DMS114 treated with DMSO at 0.1 percent for 48 hours (cell line): ENCODE results near the gene FTHL17.

Experiments used
- DNase-seq: peaks from one replicate; lab custom pipeline; 2025; ENCODE audit not compliant: unreplicated experiment; lab: John Stamatoyannopoulos, UW

The FTHL17 gene

GRCh38 chrX:31071725-31072124 is at the start of gene FTHL17:
TSS of gene FTHL17 (minus strand) at chrX:31072041. CDS start at chrX:31071953, 88 bp downstream.
- no peak for DNase-seq

GRCh38 chrX:31117266-31117665 is 45.4 kb upstream of the FTHL17 start:
- no peak for DNase-seq

- no peak for DNase-seq
These were observed 43.6 kb upstream of the FTHL17 start for GRCh38 chrX:31115398-31115797.

DNA sequence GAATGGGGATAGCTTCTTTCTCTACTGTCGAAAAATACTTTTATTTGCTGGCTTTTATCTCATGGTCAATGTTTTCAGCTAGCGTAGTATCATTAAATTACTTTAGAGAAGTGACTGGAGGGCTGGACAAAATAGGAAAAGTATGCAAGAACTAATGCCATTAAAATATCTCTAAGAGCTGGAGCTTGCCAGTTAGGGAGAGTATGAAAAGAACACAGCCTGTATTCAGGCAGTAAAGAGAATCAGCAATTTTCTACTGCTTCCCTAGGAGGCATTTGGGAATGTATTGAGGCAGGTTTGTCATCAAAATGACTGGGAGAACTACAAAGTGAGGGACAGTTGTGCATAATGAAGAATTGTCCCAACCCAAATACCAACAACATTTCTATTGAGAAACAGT is 43.0 kb upstream of the FTHL17 start:
- no peak for DNase-seq

DNA sequence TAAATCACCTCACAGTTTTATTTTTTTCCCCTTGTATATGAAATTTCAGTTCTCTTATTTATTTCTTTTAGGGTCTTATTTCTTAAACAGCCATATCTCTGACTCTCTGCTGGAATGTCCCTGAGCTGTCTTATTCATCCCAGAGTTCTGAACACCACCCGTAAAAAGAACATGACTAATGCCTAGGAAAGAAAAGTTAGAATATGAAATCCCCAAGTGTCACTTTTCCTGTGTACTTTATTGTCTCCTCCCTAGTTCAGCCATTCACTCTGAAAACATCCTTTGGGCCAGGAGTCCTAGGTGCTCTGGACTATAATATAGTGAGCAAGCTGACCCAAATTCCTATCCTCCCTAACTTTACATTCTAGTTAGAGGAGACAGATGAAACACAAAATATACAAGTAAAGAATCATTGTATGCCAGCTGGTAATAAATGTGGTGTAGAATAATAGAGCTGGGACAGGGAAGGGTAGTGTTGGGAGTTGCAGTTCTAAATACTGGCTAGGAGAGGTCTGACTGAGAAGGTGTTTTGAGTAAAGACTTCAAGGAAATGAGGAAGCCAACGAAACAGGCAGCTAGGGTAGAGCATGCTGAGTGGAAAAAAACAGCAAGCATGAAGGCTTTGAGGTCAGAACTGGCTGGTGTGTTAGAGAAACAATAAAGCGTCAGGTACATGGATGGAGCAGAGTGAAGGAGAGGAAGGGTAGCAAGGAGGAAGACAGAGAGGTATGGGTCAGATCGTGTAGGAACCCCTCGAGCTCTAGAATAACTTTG is 40.6 kb upstream of the FTHL17 start:
- DNase-seq: no peak

DNA sequence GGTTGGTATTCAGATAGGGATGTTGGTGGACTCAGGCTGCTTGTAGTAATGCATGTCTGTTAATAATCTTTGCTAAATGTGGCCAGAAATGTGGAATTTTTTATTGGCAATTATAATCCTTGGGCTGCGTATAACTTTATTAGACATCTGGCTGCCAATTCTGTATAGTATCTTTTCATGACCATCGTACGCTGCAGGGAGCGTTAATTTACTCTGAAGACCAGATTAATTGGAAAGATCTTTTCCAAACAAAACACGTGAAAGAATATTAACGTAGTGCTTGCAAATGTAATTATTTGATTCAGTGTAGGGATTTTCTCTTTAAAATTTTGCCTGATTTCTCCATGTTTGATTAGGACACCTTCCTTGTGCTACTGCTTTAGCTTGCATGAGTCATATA is 38.8 kb upstream of the FTHL17 start:
- no peak for DNase-seq

DNA sequence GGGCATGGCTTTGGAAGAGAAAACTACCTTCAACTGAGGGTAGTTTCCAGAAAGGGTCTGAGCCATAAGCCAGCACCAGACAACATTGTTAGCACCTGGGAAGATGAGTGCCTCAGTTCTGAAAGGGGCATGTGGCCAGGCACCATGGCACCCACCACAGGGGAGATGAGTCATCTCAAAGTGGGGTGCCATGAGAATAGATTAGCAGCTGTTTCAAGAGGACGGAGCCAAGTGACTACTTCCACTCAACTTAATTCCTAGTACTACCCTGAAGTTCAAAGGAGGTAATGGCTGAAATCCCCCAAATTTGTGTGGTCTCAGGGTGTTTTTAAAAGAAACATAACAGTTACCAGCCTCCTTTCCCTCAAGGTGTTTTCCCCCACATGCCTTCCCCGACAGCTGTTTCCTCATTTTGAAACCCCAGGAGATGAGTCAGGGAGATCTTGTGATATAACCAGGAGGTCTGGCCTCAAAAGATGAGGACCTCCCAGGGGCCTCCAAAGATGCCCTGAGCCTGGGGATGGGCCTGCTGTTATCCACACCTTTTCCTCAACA is 27.8 kb upstream of the FTHL17 start:
- DNase-seq: no peak

GRCh38 chrX:31098079-31098478 is 26.2 kb upstream of the FTHL17 start:
- DNase-seq: no peak

GRCh38 chrX:31093639-31093975 is 21.8 kb upstream of the FTHL17 start:
- DNase-seq: no peak

- DNase-seq: no peak
These were observed 21.3 kb upstream of the FTHL17 start for GRCh38 chrX:31092970-31093638.

GRCh38 chrX:31092476-31092875 is 20.6 kb upstream of the FTHL17 start:
- no peak for DNase-seq

DNA sequence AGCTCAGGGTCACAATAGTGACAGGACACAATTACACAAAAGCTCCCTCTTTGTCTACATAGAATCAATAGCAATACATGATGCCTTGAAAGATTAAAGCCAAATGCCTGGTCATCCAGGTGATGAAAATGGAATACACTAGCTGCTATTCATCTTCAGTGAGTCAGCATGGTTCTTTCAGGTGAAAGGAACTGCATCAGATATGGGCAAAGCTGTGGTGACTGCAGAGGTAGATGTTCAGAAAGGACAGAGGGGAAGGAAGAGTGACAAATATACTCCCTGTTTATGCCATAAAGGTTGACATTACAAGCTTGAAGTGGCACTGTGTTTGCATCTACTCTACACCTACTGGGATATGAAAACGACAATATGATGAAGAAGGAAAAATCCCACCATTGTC is 20.0 kb upstream of the FTHL17 start:
- no peak for DNase-seq

DNA sequence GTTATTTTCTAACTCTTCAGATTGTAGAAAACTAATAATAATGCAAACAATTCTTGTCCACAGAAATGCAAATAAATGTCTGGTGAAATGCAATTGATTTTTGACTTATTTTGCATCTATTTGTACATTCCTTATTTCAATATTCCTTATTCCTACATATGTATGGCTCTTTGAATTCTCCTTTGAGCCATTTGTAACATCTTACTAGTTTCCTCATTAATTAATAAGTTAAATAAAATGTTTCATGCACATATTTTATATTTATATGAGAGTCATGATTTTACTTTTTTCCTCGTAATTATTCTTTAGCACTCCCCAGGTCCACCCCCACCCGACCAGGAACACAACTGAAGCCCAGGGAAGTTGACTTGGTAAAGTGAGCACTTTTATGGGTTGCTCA is 2.7 kb upstream of the FTHL17 start:
- no peak for DNase-seq

GRCh38 chrX:31071262-31071661 is 579 bp downstream of the FTHL17 start:
- no peak for DNase-seq

GRCh38 chrX:31070057-31070468 is 1.8 kb downstream of the FTHL17 start:
- no peak for DNase-seq

GRCh38 chrX:31063114-31063513 is 8.7 kb downstream of the FTHL17 start:
- DNase-seq: no peak

- DNase-seq: no peak
These were observed 10.8 kb downstream of the FTHL17 start for GRCh38 chrX:31061091-31061490.

DNA sequence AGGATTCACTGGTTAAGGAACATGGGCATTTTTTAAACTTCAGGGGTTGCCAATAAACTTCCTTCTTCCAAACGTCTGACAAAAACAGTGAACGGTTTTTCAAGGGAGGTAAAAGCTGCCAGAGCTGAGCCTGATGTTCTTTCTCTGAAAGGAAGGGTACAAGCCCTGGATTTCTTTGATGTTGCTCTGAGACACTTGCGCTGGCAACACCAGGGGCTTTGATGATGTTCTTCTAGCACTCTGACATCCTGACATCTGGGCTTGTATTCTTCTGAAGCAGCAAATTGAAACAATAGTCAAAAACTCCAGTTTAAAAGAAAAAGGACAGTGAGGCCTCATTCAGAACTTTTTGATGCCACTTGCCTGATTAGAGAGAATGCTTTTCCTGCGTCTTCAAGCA is 11.8 kb downstream of the FTHL17 start:
- DNase-seq: no peak

- DNase-seq: no peak
These were observed 13.6 kb downstream of the FTHL17 start for GRCh38 chrX:31058284-31058683.

DNA sequence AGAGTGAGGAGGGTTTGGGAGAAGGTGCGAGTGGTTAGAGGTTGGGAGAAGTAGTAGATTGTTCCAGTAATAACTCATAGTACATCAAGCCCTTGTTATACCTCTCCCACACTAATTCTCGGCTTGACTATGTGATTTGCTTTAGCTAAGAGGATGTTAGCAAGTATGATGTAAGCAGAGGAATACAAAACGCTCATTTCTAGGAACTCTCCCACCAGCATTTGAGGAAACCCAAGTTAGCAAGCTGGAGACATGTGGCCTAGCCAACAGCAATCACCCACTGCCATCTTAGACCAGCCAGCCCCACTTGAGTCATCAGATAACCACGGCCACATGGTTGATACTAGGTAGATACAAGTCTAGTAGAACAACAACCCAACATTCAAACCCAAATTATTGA is 14.2 kb downstream of the FTHL17 start:
- no peak for DNase-seq

GRCh38 chrX:31057291-31057690 is 14.6 kb downstream of the FTHL17 start:
- DNase-seq: no peak

DNA sequence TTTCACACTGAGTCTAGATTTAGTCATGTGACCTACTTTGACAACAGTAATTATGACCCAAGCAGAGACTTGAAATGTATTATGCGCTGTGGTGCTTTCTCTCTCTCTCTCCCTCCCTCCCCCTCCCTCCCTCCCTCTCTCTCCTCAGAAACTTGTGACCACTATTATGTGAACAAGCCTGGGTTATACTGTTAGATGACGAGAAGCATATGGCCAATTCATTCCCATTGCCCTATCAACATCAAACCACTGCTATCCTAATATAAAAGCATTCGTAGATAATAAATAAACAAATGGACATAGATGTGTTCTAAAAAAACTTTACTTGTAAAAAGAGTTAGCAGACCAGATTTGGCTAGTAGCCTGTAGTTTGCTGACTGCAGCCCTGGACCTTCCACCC is 18.2 kb downstream of the FTHL17 start:
- no peak for DNase-seq

GRCh38 chrX:31039327-31039711 is 32.5 kb downstream of the FTHL17 start:
- no peak for DNase-seq
